SK-N-SH treated with all-trans-retinoic acid at 6 μM for 48 hours (cell line): Measurements from ENCODE around the gene KIF14.

Experiments used
- ATAC-seq: fragments of 200-7000 bp; cut with Tn5 transposase; 3 replicates; pipeline ENCODE4 v1.9.1; 2020; ENCODE audit warnings: mild to moderate bottlenecking, moderate library complexity
- ARNTL ChIP-seq: fragments of 450-650 bp; formaldehyde crosslinking; IDR thresholded peaks from 2 replicates; pipeline ENCODE4 v1.5.0; 2020; ENCODE audit warnings: low read depth, mild to moderate bottlenecking, moderate library complexity, borderline replicate concordance
- BACH2 ChIP-seq: fragments of 250-450 bp; sonication (Bioruptor Pico); IDR thresholded peaks from 2 replicates; pipeline ENCODE4 v1.9.0; 2021; ENCODE audit warnings: mild to moderate bottlenecking, borderline replicate concordance
- CREB5 ChIP-seq: fragments of 250-450 bp; sonication (Bioruptor Pico); IDR thresholded peaks from 2 replicates; pipeline ENCODE4 v1.5.1; 2020; ENCODE audit warnings: low read depth, mild to moderate bottlenecking, moderate library complexity
- CSRNP3 ChIP-seq: fragments of 250-450 bp; sonication (Bioruptor Pico); IDR thresholded peaks from 2 replicates; pipeline ENCODE4 v1.5.1; 2021; ENCODE audit warnings: mild to moderate bottlenecking, moderate library complexity
- ESRRG ChIP-seq: fragments of 250-450 bp; sonication (Bioruptor Pico); IDR thresholded peaks from 2 replicates; pipeline ENCODE4 v1.6.1; 2021; ENCODE audit warnings: mild to moderate bottlenecking
- ISL1 ChIP-seq: fragments of 250-450 bp; sonication (Bioruptor Pico); IDR thresholded peaks from 2 replicates; pipeline ENCODE4 v2.1.2; 2022; ENCODE audit warnings: mild to moderate bottlenecking, moderate library complexity
- OSR1 ChIP-seq: fragments of 250-450 bp; sonication (Bioruptor Pico); IDR thresholded peaks from 2 replicates; pipeline ENCODE4 v1.8.0; 2022; ENCODE audit warnings: moderate library complexity, mild to moderate bottlenecking, inconsistent platforms
- PATZ1 ChIP-seq: fragments of 250-450 bp; sonication (Bioruptor Pico); IDR thresholded peaks from 2 replicates; pipeline ENCODE4 v1.8.0; 2020; ENCODE audit warnings: mild to moderate bottlenecking, moderate library complexity, borderline replicate concordance
- PPARA ChIP-seq: fragments of 250-450 bp; sonication (Bioruptor Pico); IDR thresholded peaks from 2 replicates; pipeline ENCODE4 v1.5.0; 2020; ENCODE audit warnings: mild to moderate bottlenecking, borderline replicate concordance
- RARB ChIP-seq: fragments of 250-450 bp; sonication (Bioruptor Pico); IDR thresholded peaks from 2 replicates; pipeline ENCODE4 v1.8.0; 2021; ENCODE audit warnings: mild to moderate bottlenecking, moderate library complexity
- SNAI2 ChIP-seq: fragments of 250-450 bp; sonication (Bioruptor Pico); IDR thresholded peaks from 2 replicates; pipeline ENCODE4 v1.5.0; 2020; ENCODE audit warnings: mild to moderate bottlenecking, moderate library complexity
- TCF4 ChIP-seq: fragments of 250-450 bp; sonication (Bioruptor Pico); IDR thresholded peaks from 2 replicates; pipeline ENCODE4 v1.8.0; 2021; ENCODE audit warnings: mild to moderate bottlenecking, moderate library complexity, borderline replicate concordance
- TOX ChIP-seq: fragments of 250-450 bp; sonication (Bioruptor Pico); IDR thresholded peaks from 2 replicates; pipeline ENCODE4 v1.8.0; 2021; ENCODE audit warnings: mild to moderate bottlenecking, moderate library complexity, borderline replicate concordance
- ZC3H10 ChIP-seq: fragments of 250-450 bp; sonication (Bioruptor Pico); IDR thresholded peaks from 2 replicates; pipeline ENCODE4 v1.5.1; 2021; ENCODE audit warnings: mild to moderate bottlenecking, moderate library complexity
- ZFP3 ChIP-seq: fragments of 250-450 bp; sonication (Bioruptor Pico); IDR thresholded peaks from 2 replicates; pipeline ENCODE4 v1.5.0; 2020; ENCODE audit warnings: mild to moderate bottlenecking, moderate library complexity
- ZFP30 ChIP-seq: fragments of 450-650 bp; formaldehyde crosslinking; IDR thresholded peaks from 2 replicates; pipeline ENCODE4 v1.5.0; 2022; ENCODE audit warnings: mild to moderate bottlenecking, moderate library complexity
- ZNF565 ChIP-seq: fragments of 450-650 bp; formaldehyde crosslinking; conservative IDR thresholded peaks from 2 replicates; pipeline ENCODE4 v1.5.0; 2020; ENCODE audit warnings: low read depth, mild to moderate bottlenecking, moderate library complexity
- TF ChIP-seq, protein P1 (sequence below): fragments of 250-450 bp; sonication (Bioruptor Pico); IDR thresholded peaks from 2 replicates; pipeline ENCODE4 v1.5.0; 2020; ENCODE audit warnings: mild to moderate bottlenecking, moderate library complexity
- TF ChIP-seq, protein P2 (sequence below): fragments of 250-450 bp; sonication (Bioruptor Pico); IDR thresholded peaks from 2 replicates; pipeline ENCODE4 v1.8.0; 2021; ENCODE audit warnings: low read depth, mild to moderate bottlenecking, moderate library complexity, borderline replicate concordance

The KIF14 gene

GRCh38 chr1:200627575-200628222, 7.1 kb upstream of the KIF14 start:
- no peak for ATAC-seq
- TF ChIP-seq, protein P1, sequence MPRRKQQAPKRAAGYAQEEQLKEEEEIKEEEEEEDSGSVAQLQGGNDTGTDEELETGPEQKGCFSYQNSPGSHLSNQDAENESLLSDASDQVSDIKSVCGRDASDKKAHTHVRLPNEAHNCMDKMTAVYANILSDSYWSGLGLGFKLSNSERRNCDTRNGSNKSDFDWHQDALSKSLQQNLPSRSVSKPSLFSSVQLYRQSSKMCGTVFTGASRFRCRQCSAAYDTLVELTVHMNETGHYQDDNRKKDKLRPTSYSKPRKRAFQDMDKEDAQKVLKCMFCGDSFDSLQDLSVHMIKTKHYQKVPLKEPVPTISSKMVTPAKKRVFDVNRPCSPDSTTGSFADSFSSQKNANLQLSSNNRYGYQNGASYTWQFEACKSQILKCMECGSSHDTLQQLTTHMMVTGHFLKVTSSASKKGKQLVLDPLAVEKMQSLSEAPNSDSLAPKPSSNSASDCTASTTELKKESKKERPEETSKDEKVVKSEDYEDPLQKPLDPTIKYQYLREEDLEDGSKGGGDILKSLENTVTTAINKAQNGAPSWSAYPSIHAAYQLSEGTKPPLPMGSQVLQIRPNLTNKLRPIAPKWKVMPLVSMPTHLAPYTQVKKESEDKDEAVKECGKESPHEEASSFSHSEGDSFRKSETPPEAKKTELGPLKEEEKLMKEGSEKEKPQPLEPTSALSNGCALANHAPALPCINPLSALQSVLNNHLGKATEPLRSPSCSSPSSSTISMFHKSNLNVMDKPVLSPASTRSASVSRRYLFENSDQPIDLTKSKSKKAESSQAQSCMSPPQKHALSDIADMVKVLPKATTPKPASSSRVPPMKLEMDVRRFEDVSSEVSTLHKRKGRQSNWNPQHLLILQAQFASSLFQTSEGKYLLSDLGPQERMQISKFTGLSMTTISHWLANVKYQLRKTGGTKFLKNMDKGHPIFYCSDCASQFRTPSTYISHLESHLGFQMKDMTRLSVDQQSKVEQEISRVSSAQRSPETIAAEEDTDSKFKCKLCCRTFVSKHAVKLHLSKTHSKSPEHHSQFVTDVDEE (CRISPR knock-in tag) = no peak
- TF ChIP-seq ZFP30 (CRISPR knock-in tag) (no peak), PPARA (CRISPR knock-in tag) (no peak), ESRRG (CRISPR knock-in tag) (no peak), ZC3H10 (CRISPR knock-in tag) (no peak), ZFP3 (CRISPR knock-in tag) (no peak), TCF4 (CRISPR knock-in tag) (no peak), CSRNP3 (CRISPR knock-in tag) (no peak), ZNF565 (CRISPR knock-in tag) (no peak), OSR1 (CRISPR knock-in tag) (no peak), RARB (no peak), PATZ1 (CRISPR knock-in tag) (no peak), CREB5 (no peak), TOX (no peak), SNAI2 (no peak), ARNTL (CRISPR knock-in tag) (no peak)
- TF ChIP-seq, protein P2, sequence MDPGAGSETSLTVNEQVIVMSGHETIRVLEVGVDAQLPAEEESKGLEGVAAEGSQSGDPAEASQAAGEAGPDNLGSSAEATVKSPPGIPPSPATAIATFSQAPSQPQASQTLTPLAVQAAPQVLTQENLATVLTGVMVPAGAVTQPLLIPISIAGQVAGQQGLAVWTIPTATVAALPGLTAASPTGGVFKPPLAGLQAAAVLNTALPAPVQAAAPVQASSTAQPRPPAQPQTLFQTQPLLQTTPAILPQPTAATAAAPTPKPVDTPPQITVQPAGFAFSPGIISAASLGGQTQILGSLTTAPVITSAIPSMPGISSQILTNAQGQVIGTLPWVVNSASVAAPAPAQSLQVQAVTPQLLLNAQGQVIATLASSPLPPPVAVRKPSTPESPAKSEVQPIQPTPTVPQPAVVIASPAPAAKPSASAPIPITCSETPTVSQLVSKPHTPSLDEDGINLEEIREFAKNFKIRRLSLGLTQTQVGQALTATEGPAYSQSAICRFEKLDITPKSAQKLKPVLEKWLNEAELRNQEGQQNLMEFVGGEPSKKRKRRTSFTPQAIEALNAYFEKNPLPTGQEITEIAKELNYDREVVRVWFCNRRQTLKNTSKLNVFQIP (CRISPR knock-in tag) = no peak

GRCh38 chr1:200626853-200627534, 6.4 kb upstream of the KIF14 start:
- TF ChIP-seq ISL1 (CRISPR knock-in tag) (no peak), BACH2 (CRISPR knock-in tag) (no peak), PATZ1 (CRISPR knock-in tag) (no peak), ZC3H10 (CRISPR knock-in tag) (no peak)
- TF ChIP-seq, protein P2 (CRISPR knock-in tag) = no peak
- TF ChIP-seq, all 23 proteins: peak for 0

More at GRCh38 chr1:200626853-200627534, 6.4 kb upstream of the KIF14 start:
- no peak for ATAC-seq
